Measurements from ENCODE around the gene LSM14B.

DNA sequence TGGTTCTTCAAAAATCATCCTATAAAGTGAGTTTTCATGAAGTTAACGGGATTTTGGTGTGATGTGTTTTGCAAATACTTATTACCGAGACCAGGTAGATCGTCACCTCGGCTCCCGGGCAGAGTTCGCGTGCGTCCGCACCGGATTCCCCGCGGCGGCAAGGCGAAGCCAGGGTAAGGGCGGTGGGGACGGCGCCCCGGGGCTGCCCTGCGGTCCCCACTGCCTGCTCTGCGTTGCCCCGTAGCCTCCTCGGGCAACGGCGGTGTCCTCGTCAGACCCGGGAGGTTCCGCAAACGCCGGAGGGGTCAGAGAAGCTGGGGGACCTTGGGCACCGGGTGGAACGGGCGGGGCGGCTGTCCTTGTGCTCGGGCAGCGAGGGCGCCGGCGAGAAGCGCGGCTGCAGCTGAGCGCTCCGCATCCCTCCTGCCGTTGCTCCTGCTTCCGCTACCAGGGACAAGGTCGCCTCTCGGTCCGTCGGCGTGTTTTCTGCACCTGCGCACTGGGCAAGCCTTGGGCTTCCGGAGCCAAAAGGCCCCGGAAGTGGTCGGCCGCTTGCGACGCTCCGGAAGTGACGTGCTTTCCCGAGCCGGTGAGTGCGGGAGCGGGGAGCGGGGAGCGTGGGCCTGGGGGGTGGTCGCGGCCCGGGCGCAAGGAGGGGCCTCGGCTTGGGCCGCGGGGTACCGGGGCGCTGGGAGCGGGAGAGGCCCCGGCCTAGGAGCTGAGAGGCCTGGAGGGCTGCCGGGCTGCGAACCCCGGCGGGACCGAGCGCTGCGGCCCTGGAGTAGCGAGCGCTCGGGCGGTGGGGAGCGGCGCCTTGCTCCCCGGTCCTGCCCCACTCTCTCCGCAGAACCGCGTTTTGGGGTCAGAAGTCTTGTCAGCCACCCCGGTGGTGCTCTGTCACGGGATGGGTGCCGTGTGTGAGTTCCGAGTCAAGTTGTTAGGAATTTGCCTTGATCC is 60.5 kb downstream of the LSM14B start, which contains the start of gene MTG2:
- TF ChIP-seq CTCF (IDR thresholded peaks at IDR 0.05): peak in 1 of 4 experiments; percentile 35
- peak; percentile 72 for TF ChIP-seq POLR2A (IDR thresholded peaks at IDR 0.05)

Data from prostate gland (tissue), 2 donors.